CD4-positive, alpha-beta T cell treated with Interleukin-1 beta for 1 hour (primary cell): ENCODE measurements around the gene LSP1.
"Not testable (repeated sequence)": the region's sequence is repeated elsewhere in the genome, so short reads cannot be mapped to it uniquely, and the experiment has no call there.

Experiments
- DNase-seq, 2 donors: peaks; one replicate each; pipeline ENCODE4 v3.0.0-alpha.2; 2020 to 2022

Gene LSP1

GRCh38 chr11:1852877-1853276, at the start of gene LSP1:
Gene LSP1 (plus strand): TSS chr11:1853084. CDS start chr11:1853145, 61 bp downstream.
- peak; percentile 87 to 90 for DNase-seq

- DNase-seq, result no peak
These were observed 49.6 kb upstream of the LSP1 start for GRCh38 chr11:1803246-1803645.

- not testable (repeated sequence) for DNase-seq
These were observed 48.9 kb upstream of the LSP1 start for GRCh38 chr11:1803835-1804519.

GRCh38 chr11:1805525-1805924, 47.4 kb upstream of the LSP1 start:
- no peak for DNase-seq

- no peak for DNase-seq
These were observed 45.5 kb upstream of the LSP1 start for GRCh38 chr11:1807264-1807995.

GRCh38 chr11:1810761-1811160, 42.1 kb upstream of the LSP1 start:
- peak in 1 of 2 donors; percentile 29 for DNase-seq

- no peak for DNase-seq
These were observed 40.6 kb upstream of the LSP1 start for GRCh38 chr11:1812274-1812673.

GRCh38 chr11:1812801-1813200, 40.1 kb upstream of the LSP1 start:
- DNase-seq, result no peak

- DNase-seq, result not testable (repeated sequence)
These were observed 39.5 kb upstream of the LSP1 start for GRCh38 chr11:1813356-1813755.

- DNase-seq, result no peak
These were observed 38.2 kb upstream of the LSP1 start for GRCh38 chr11:1814691-1815090.

GRCh38 chr11:1815311-1815710, 37.6 kb upstream of the LSP1 start:
- DNase-seq, result no peak

- no peak for DNase-seq
These were observed 37.1 kb upstream of the LSP1 start for GRCh38 chr11:1815751-1816150.

GRCh38 chr11:1817000-1817399, 35.9 kb upstream of the LSP1 start:
- DNase-seq, result no peak

GRCh38 chr11:1817511-1817910, 35.4 kb upstream of the LSP1 start:
- DNase-seq, result no peak

- DNase-seq, result no peak
These were observed 33.8 kb upstream of the LSP1 start for GRCh38 chr11:1819074-1819473.

GRCh38 chr11:1820463-1821325, 32.2 kb upstream of the LSP1 start:
- no peak for DNase-seq

GRCh38 chr11:1821562-1821961, 31.3 kb upstream of the LSP1 start:
- DNase-seq, result no peak

- DNase-seq, result no peak
These were observed 30.1 kb upstream of the LSP1 start for GRCh38 chr11:1822648-1823375.

- DNase-seq, result no peak
These were observed 29.3 kb upstream of the LSP1 start for GRCh38 chr11:1823376-1824220.

GRCh38 chr11:1824221-1825038, 28.5 kb upstream of the LSP1 start:
- DNase-seq, result no peak
